WTC11 (cell line): ENCODE measurements around the gene EGFL8. TPM values are rescaled to one million over a fixed set of nuclear protein-coding genes. Genes with fewer than 3 reads are reported as not detected.
A peak's percentile ranks its signal among the peaks of the same experiment; 100 is the strongest.

Experiments used
- ATAC-seq: fragments of 200-7000 bp; cut with Tn5 transposase; 2 replicates; pipeline ENCODE4 v1.10.0; 2021; ENCODE audit warnings: mild to moderate bottlenecking, moderate library complexity
- CTCF ChIA-PET: fragments of 300-600 bp; sonication (Branson Sonifier 250); formaldehyde crosslinking; loops from one replicate; lab custom pipeline; 2021; ENCODE audit warnings: antibody characterized with exemption; lab: Charles Lee
- POLR2A ChIA-PET: fragments of 350-600 bp; sonication (Branson Sonifier 250); formaldehyde crosslinking; loops from one replicate; lab custom pipeline; 2021; ENCODE audit warnings: antibody characterized with exemption; lab: Charles Lee
- DNase-seq: peaks from one replicate; pipeline ENCODE4 v3.0.0; 2021; ENCODE audit warnings: low spot score
- H3K27ac Mint-ChIP-seq: 2 replicates; pipeline ENCODE4 v1.8.0; 2021; ENCODE audit warnings: mixed read lengths
- H3K27me3 Mint-ChIP-seq: 2 replicates; pipeline ENCODE4 v1.8.0; 2021; ENCODE audit warnings: low read depth, mild to moderate bottlenecking, moderate library complexity, mixed read lengths
- H3K36me3 Mint-ChIP-seq: 2 replicates; pipeline ENCODE4 v1.8.0; 2021; ENCODE audit warnings: mixed read lengths
- H3K4me1 Mint-ChIP-seq: 2 replicates; pipeline ENCODE4 v1.8.0; 2022; ENCODE audit warnings: mixed read lengths
- H3K4me3 Mint-ChIP-seq: 2 replicates; pipeline ENCODE4 v1.8.0; 2021; ENCODE audit warnings: mild to moderate bottlenecking, moderate library complexity, mixed read lengths
- H3K9me3 Mint-ChIP-seq: 2 replicates; pipeline ENCODE4 v1.8.0; 2021; ENCODE audit warnings: mixed read lengths
- ATF6 ChIP-seq: sonication (generic); formaldehyde crosslinking; IDR thresholded peaks from 2 replicates; pipeline ENCODE4 v1.8.1; 2023; ENCODE audit warnings: mild to moderate bottlenecking, missing genetic modification reagents
- CTCF ChIP-seq: fragments of 200-600 bp; IDR thresholded peaks from 2 replicates; pipeline ENCODE4 v1.8.0; 2022; ENCODE audit warnings: antibody characterized with exemption
- EMX1 ChIP-seq: fragments of 250-450 bp; sonication (Bioruptor Pico); IDR thresholded peaks from 2 replicates; pipeline ENCODE4 v1.8.0; 2021; ENCODE audit warnings: mild to moderate bottlenecking
- FOXJ3 ChIP-seq: sonication (generic); formaldehyde crosslinking; IDR thresholded peaks from 2 replicates; pipeline ENCODE4 v1.9.0; 2021; ENCODE audit warnings: missing genetic modification reagents, mild to moderate bottlenecking, borderline replicate concordance
- GABPB1 ChIP-seq: sonication (generic); formaldehyde crosslinking; IDR thresholded peaks from 2 replicates; pipeline ENCODE4 v1.8.1; 2023; ENCODE audit warnings: mild to moderate bottlenecking, missing genetic modification reagents
- GRHL2 ChIP-seq: fragments of 250-450 bp; sonication (Bioruptor Pico); IDR thresholded peaks from 2 replicates; pipeline ENCODE4 v1.8.0; 2022; ENCODE audit warnings: mild to moderate bottlenecking, moderate library complexity; ENCODE audit not compliant: insufficient replicate concordance, severe bottlenecking
- GTF2I ChIP-seq: fragments of 250-450 bp; sonication (Bioruptor Pico); conservative IDR thresholded peaks from 2 replicates; pipeline ENCODE4 v1.4.0; 2021; ENCODE audit warnings: mild to moderate bottlenecking
- HMGA2 ChIP-seq: fragments of 250-450 bp; sonication (Bioruptor Pico); IDR thresholded peaks from 2 replicates; pipeline ENCODE4 v1.4.0; 2021; ENCODE audit warnings: mild to moderate bottlenecking, moderate library complexity
- SMAD3 ChIP-seq: sonication (generic); formaldehyde crosslinking; IDR thresholded peaks from 2 replicates; pipeline ENCODE4 v1.8.0; 2022; ENCODE audit warnings: missing genetic modification reagents, mild to moderate bottlenecking, borderline replicate concordance
- SP1 ChIP-seq: sonication (generic); formaldehyde crosslinking; conservative IDR thresholded peaks from 2 replicates; pipeline ENCODE4 v1.8.1; 2022; ENCODE audit warnings: missing genetic modification reagents
- USF2 ChIP-seq: sonication (generic); formaldehyde crosslinking; IDR thresholded peaks from 2 replicates; pipeline ENCODE4 v1.8.1; 2023; ENCODE audit warnings: mild to moderate bottlenecking, missing genetic modification reagents, moderate library complexity
- ZBTB43 ChIP-seq: sonication (generic); formaldehyde crosslinking; IDR thresholded peaks from 2 replicates; pipeline ENCODE4 v1.8.1; 2023; ENCODE audit warnings: mild to moderate bottlenecking, missing genetic modification reagents
- ZNF138 ChIP-seq: sonication (generic); formaldehyde crosslinking; conservative IDR thresholded peaks from 2 replicates; pipeline ENCODE4 v1.8.1; 2022; ENCODE audit warnings: mild to moderate bottlenecking, moderate library complexity, missing genetic modification reagents
- ZNF281 ChIP-seq: sonication (generic); formaldehyde crosslinking; IDR thresholded peaks from 2 replicates; pipeline ENCODE4 v1.8.0; 2023; ENCODE audit warnings: mild to moderate bottlenecking, missing genetic modification reagents
- ZNF317 ChIP-seq: sonication (generic); formaldehyde crosslinking; IDR thresholded peaks from 2 replicates; pipeline ENCODE4 v1.8.1; 2023; ENCODE audit warnings: low read depth, mild to moderate bottlenecking, moderate library complexity, missing genetic modification reagents, borderline replicate concordance
- ZNF416 ChIP-seq: fragments of 250-450 bp; sonication (Bioruptor Pico); IDR thresholded peaks from 2 replicates; pipeline ENCODE4 v1.9.0; 2021; ENCODE audit warnings: mild to moderate bottlenecking, inconsistent platforms
- total RNA-seq: library from RNA; stranded (reverse); gene quantifications from 3 replicates; pipeline ENCODE4 v1.2.3, GENCODE V29; 2021
- TF ChIP-seq, protein P1 (sequence below): sonication (generic); formaldehyde crosslinking; IDR thresholded peaks from 2 replicates; pipeline ENCODE4 v1.8.0; 2022; ENCODE audit warnings: mild to moderate bottlenecking, missing genetic modification reagents
- TF ChIP-seq, protein P2 (sequence below): fragments of 250-450 bp; sonication (Bioruptor Pico); IDR thresholded peaks from 2 replicates; pipeline ENCODE4 v2.1.2; 2022; ENCODE audit warnings: mild to moderate bottlenecking, moderate library complexity
- TF ChIP-seq, protein P3 (sequence below): sonication (generic); formaldehyde crosslinking; IDR thresholded peaks from 2 replicates; pipeline ENCODE4 v1.8.0; 2022; ENCODE audit warnings: mild to moderate bottlenecking, missing genetic modification reagents
- TF ChIP-seq, protein P4 (sequence below): fragments of 250-450 bp; sonication (Bioruptor Pico); IDR thresholded peaks from 2 replicates; pipeline ENCODE4 v1.9.0; 2021; ENCODE audit warnings: mild to moderate bottlenecking
- TF ChIP-seq, protein P5 (sequence below): sonication (generic); formaldehyde crosslinking; IDR thresholded peaks from 2 replicates; pipeline ENCODE4 v1.8.1; 2022; ENCODE audit warnings: mild to moderate bottlenecking, moderate library complexity, missing genetic modification reagents

Gene EGFL8
- total RNA-seq, 1 experiment from 2014 or later, result 17.5 TPM

DNA sequence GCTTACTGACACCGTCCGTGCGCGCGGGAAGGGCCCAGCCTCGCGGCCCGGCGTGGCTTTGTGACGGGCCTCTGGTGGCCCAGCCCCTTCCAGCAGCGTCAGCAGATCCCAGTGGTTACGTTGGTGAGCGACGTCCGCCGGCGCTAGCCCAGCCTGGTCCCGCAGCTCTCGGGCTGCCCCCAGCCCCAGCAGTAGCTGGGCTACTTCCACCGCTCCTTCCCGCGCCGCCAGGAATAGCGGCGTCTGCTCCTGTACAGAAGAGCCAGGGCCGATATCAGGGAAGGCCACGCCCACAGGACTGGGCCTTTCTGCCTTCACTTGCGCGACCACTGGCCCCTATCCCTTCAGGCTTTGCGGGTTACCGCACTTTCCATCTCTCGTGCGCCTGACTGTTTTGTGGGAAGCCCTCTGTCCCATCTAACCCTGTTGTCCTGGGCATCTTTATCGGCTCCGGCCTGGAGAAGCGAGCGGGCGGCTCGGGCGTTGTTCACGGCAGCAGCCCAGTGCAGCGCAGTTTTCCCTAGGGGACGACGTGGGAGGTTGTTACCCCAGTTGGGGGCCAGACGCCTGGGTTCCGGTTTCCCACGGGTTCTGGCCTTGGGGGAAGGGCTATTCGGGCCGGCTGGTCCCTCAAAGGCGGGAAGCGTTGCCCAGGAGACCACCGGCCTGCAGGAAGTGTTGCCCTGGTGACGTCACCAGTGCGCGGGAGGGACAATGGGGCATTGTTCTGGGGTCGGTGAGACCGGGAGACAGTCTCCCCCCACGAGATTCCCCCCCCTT lies 31.7 kb downstream of the EGFL8 start:
- peak overlapping the region; percentile 95 for H3K4me3 Mint-ChIP-seq
- ATAC-seq, result peak; percentile 6
- peak; percentile 90 for DNase-seq
- ChIA-PET CTCF (interaction anchor here (0.6 to 1.8 kb wide), 35 partner anchors 10 to 757 kb away, joined by 3 to 30 read pairs (median 6); partner anchors contain the start of genes AGPAT1, EHMT2, FKBPL and HLA-DMA), POLR2A (interaction anchor here (0.5 to 1.9 kb wide), 13 partner anchors 9 to 921 kb away, joined by 3 to 25 read pairs (median 4); partner anchors contain the start of genes AGPAT1, FKBPL, PRRT1 and RNF5)
- no peaks in the 10 kb centered on the region for H3K36me3 Mint-ChIP-seq
- peaks cover 3% of the 10 kb centered on the region; the same call in 1 of the 2 replicates for H3K27me3 Mint-ChIP-seq
- no peaks in the 10 kb centered on the region for H3K9me3 Mint-ChIP-seq
- H3K27ac Mint-ChIP-seq, result peak overlapping the region; percentile 100
- peaks cover 50% of the 10 kb centered on the region for H3K4me1 Mint-ChIP-seq
- TF ChIP-seq, protein P1, sequence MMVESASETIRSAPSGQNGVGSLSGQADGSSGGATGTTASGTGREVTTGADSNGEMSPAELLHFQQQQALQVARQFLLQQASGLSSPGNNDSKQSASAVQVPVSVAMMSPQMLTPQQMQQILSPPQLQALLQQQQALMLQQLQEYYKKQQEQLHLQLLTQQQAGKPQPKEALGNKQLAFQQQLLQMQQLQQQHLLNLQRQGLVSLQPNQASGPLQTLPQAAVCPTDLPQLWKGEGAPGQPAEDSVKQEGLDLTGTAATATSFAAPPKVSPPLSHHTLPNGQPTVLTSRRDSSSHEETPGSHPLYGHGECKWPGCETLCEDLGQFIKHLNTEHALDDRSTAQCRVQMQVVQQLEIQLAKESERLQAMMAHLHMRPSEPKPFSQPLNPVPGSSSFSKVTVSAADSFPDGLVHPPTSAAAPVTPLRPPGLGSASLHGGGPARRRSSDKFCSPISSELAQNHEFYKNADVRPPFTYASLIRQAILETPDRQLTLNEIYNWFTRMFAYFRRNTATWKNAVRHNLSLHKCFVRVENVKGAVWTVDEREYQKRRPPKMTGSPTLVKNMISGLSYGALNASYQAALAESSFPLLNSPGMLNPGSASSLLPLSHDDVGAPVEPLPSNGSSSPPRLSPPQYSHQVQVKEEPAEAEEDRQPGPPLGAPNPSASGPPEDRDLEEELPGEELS, result no peak; the same call in none of the 2 replicates
- TF ChIP-seq ZNF416 (CRISPR knock-in tag) (no peak), GABPB1 (CRISPR knock-in tag) (no peak; the same call in 1 of the 2 replicates), GRHL2 (no peak), ZNF138 (CRISPR knock-in tag) (no peak), CTCF (no peak), ATF6 (CRISPR knock-in tag) (no peak), FOXJ3 (CRISPR knock-in tag) (no peak), ZNF317 (CRISPR knock-in tag) (no peak), GTF2I (no peak), HMGA2 (CRISPR knock-in tag) (no peak), SMAD3 (CRISPR knock-in tag) (no peak), EMX1 (CRISPR knock-in tag) (0 out of 2 replicates have a peak, but pooled peaks have one; percentile 46), ZNF281 (CRISPR knock-in tag) (no peak; the same call in 1 of the 2 replicates), SP1 (CRISPR knock-in tag) (peak; percentile 56; the same call in 1 of the 2 replicates), USF2 (no peak), ZBTB43 (CRISPR knock-in tag) (no peak)
- TF ChIP-seq, protein P2, sequence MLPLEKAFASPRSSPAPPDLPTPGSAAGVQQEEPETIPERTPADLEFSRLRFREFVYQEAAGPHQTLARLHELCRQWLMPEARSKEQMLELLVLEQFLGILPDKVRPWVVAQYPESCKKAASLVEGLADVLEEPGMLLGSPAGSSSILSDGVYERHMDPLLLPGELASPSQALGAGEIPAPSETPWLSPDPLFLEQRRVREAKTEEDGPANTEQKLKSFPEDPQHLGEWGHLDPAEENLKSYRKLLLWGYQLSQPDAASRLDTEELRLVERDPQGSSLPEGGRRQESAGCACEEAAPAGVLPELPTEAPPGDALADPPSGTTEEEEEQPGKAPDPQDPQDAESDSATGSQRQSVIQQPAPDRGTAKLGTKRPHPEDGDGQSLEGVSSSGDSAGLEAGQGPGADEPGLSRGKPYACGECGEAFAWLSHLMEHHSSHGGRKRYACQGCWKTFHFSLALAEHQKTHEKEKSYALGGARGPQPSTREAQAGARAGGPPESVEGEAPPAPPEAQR (CRISPR knock-in tag), result no peak
- TF ChIP-seq, protein P3, sequence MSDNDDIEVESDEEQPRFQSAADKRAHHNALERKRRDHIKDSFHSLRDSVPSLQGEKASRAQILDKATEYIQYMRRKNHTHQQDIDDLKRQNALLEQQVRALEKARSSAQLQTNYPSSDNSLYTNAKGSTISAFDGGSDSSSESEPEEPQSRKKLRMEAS, result peak; percentile 54; the same call in 1 of the 2 replicates
- TF ChIP-seq, protein P4, sequence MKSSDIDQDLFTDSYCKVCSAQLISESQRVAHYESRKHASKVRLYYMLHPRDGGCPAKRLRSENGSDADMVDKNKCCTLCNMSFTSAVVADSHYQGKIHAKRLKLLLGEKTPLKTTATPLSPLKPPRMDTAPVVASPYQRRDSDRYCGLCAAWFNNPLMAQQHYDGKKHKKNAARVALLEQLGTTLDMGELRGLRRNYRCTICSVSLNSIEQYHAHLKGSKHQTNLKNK (CRISPR knock-in tag), result no peak
- TF ChIP-seq, protein P5, sequence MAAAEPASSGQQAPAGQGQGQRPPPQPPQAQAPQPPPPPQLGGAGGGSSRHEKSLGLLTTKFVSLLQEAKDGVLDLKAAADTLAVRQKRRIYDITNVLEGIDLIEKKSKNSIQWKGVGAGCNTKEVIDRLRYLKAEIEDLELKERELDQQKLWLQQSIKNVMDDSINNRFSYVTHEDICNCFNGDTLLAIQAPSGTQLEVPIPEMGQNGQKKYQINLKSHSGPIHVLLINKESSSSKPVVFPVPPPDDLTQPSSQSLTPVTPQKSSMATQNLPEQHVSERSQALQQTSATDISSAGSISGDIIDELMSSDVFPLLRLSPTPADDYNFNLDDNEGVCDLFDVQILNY (CRISPR knock-in tag), result peak; percentile 97
